ENCODE data around the gene TIRAP. TPM values are rescaled to one million over a fixed set of nuclear protein-coding genes. Genes with fewer than 3 reads are reported as not detected.
"Not testable (repeated sequence)": the region's sequence is repeated elsewhere in the genome, so short reads cannot be mapped to it uniquely, and the experiment has no call there.

The TIRAP gene, protein sequence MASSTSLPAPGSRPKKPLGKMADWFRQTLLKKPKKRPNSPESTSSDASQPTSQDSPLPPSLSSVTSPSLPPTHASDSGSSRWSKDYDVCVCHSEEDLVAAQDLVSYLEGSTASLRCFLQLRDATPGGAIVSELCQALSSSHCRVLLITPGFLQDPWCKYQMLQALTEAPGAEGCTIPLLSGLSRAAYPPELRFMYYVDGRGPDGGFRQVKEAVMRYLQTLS
- 7.2 TPM for total RNA-seq
- long read RNA-seq, partial matches to known transcripts: 4 of 7 reads
- long read RNA-seq, other reads (novel, unspliced or antisense): 2 of 7 reads

DNA sequence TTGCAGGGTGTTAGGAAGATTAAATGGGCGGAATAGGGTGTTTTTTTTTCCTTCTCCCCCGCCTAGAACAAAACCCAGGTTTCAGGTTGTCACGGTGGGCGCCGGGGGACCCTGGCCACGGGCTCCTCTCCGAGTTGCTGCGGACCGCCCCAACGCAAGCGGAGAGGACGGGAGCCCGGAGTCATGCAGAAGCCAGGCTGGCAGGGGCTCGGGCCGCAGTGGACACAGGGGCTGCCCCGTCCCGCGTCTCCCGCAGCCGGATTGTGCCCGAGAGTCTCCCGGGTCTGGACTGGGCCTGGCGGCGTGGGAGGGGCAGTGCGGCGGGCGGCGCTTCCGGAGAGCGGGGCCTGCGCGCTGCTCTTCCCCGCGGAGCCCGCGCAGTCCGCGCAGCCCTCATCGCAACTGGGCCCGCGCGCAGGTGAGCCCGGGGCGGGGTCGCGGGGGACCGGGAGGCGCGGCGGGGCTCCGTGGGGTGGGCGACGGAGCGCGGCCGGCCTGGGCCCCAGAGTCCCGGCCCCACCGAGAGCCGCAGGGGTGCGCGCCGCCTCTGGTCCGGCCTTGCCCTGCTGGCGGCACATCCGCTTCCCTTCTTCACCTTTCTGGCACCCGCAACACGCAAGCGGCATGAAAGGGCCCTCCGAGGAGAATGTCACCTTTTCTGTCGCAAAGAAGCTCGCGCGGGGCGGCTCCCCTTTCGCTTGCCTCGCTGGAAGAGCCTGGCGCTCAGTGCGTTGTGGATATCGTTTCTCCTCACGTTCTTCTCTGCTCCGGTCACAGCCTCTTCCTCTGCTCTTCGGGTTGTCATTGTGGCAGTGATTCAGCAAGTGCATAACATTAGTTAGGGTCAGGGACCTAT lies at the start of gene TIRAP:
Gene TIRAP (plus strand): TSS at position 358 of the 856 bp plus-strand sequence. CDS start 7,802 bp downstream, outside the sequence.
- intact Hi-C loops (cut with DNase I): no loop called here
- DNase-seq: peak; percentile 86
- peak; percentile 96 for ATAC-seq (ENCODE audit: poor library complexity)

DNA sequence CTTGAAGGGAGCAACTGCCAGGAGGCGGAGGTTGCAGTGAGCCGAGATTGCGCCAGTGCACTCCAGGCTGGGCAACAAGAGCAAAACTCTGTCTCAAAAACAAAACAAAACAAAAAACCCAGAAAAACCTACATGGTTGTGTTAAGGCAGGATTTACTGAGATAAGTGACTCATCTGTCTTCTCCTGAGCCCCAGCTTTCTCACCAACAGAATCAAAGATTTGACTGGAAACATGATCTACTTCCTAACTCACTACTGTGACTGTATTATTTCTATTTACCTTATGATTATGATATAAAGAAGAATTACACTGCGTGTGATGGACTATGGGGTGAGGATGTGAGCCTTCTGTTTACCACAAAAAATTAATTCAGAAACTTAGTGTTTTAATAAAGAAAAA lies 49.5 kb upstream of the TIRAP start:
- intact Hi-C loops (cut with DNase I): no loop called here
- no peak for ATAC-seq (ENCODE audit: poor library complexity)
- no peak for DNase-seq

DNA sequence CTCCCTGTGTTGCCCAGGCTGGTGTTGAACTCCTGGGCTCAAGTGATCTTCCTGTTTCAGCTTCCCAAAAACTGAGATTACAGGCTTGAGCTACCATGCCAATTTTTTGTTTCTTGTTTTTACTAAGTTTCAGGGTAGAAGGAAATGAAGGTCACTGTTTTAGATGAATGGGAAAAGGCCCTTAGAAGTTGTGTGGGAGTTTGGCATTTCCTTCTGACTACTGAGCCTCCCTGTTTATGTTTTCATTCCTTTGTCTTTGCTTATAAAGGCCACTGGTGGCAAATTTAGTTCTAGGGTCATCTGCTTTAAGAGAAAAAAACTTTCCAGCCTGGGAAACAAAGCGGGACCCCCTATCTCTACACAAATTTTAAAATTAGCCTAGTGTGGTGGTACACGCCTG lies 36.3 kb upstream of the TIRAP start:
- ATAC-seq (ENCODE audit: poor library complexity) (no peak), DNase-seq (no peak)
- intact Hi-C loops (cut with DNase I): no loop called here

GRCh38 chr11:126253265-126253664 lies 29.6 kb upstream of the TIRAP start:
- DNase-seq: no peak
- intact Hi-C loops (cut with DNase I): no loop called here
- ATAC-seq (ENCODE audit: poor library complexity): no peak

DNA sequence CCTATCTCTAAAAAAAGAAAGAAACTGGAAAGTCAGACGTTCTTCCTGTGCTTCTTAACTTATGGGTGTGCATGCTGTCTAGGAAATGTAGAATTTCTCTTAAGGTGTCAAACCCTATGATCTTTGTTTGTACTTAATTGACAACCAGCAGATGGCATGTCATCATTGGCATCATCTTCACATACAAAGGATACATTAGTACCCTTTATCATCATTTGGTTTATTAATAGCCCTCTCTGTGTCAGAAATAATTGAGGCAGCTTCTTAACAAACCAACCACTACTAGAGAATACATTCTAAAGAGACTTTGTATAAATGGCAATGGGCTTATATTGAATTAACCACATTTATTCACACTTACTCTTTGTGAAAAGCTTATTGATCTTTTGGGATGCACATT lies 28.1 kb upstream of the TIRAP start:
- ATAC-seq (ENCODE audit: poor library complexity) (no peak), DNase-seq (no peak)
- intact Hi-C loops (cut with DNase I): no loop called here

DNA sequence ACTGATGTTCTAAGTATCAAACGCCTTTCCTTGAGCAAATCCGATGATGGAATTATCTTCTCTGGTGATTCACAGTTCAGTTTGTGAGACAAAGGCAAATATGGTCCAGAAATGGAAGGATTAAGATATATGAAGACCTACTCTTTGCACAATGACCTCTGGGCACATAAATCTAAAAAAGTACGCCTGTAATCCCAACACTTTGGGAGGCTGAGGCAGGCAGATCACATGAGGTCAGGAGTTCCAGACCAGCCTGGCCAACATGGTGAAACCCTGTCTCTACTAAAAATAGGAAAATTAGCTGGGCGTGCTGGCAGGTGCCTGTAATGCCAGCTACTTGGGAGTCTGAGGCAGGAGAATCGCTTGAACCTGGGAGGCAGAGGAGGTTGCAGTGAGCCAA lies 27.4 kb upstream of the TIRAP start:
- intact Hi-C loops (cut with DNase I); DNase-seq; ATAC-seq (ENCODE audit: poor library complexity): not testable (repeated sequence)

DNA sequence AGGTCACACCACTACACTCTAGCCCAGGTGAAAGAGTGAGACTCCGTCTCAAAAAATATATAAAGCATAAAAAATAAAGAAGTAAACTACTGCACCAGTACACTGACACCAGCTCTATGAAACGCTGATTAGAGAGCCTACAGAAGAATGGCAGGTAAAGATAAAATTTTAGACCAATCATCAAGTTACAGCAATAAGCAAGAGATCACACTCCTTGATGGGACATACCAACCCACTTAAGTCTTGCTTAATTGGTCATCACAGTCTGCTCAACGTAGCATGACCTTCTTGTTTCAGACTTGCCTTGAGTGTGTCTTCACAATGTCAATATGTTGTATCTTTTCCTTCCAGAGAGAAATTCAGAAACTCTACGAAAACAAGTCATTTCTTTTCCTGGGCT lies 26.7 kb upstream of the TIRAP start:
- ATAC-seq (ENCODE audit: poor library complexity) (no peak), DNase-seq (no peak)
- intact Hi-C loops (cut with DNase I): no loop called here

DNA sequence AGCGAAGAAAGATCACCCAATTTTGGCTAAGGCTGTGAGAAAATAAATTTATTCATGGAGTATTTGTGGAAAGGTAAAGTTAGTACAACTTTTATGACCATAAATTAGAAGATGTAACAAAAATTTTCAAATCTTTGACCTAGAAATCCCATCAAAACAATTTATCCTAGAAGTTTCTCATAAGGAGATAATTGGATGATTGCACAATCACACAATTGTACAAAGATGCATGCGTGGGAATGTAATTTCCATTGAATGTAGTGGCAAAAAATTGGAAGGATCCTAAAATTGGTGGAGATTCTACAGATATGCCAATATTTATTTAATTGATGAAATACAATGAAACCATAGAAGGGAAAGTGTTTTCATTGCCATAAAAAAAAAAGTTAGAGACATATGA lies 25.7 kb upstream of the TIRAP start:
- DNase-seq (no peak), ATAC-seq (ENCODE audit: poor library complexity) (no peak)
- intact Hi-C loops (cut with DNase I): no loop called here

DNA sequence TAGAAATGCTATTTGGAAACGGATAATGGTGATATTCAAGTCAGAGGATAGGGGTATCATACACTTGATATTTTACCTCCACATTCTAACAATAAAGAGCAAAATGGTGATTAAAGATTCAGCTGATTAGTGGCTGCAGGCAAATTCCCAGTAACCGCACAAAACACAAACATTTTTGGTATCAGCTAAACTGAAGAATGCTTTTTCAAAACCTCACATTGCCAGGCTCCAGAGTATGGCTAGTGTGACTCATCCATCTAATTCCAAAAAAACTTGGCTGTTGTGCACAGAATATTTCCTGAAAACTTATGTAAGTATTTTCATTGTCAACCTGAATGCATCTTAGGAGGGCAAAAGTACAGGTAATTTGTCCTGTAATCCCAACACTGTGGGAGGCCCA lies 25.1 kb upstream of the TIRAP start:
- no peak for ATAC-seq (ENCODE audit: poor library complexity)
- no peak for DNase-seq
- intact Hi-C loops (cut with DNase I): no loop called here

GRCh38 chr11:126262216-126262615 lies 20.7 kb upstream of the TIRAP start:
- ATAC-seq (ENCODE audit: poor library complexity): no peak
- intact Hi-C loops (cut with DNase I): no loop called here
- DNase-seq: no peak

DNA sequence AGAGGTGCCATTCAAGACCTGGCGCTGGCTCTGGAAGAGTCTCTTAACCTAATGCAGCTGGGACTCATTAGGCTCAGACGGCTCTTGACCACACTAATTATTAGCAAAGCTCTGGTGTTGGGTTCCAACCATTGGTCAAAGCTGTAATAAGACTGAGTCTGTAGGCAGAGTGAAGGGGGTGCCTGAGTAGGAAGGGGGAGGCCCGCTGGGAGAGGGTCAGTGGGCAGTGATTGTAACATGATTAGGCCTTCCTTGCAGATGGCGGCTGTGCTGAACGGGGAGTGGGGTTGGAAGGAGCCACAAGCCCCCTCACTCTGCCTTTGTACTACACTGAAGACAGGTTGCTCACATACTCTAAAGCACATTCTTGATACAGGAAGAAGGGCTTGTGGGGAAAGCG lies 19.4 kb upstream of the TIRAP start:
- intact Hi-C loops (cut with DNase I): no loop called here
- DNase-seq (no peak), ATAC-seq (ENCODE audit: poor library complexity) (no peak)

GRCh38 chr11:126265811-126266210 lies 17.1 kb upstream of the TIRAP start:
- ATAC-seq (ENCODE audit: poor library complexity) (no peak), DNase-seq (no peak)
- intact Hi-C loops (cut with DNase I): loop anchor here (5.0 kb wide), 1 partner anchor 54 kb away; the partner anchor contains the start of genes FAM118B and RPUSD4

GRCh38 chr11:126267650-126268049 lies 15.2 kb upstream of the TIRAP start:
- DNase-seq (no peak), ATAC-seq (ENCODE audit: poor library complexity) (no peak)
- intact Hi-C loops (cut with DNase I): loop anchor here (5.0 kb wide), 1 partner anchor 55 kb away; the partner anchor contains the start of genes FAM118B and RPUSD4

DNA sequence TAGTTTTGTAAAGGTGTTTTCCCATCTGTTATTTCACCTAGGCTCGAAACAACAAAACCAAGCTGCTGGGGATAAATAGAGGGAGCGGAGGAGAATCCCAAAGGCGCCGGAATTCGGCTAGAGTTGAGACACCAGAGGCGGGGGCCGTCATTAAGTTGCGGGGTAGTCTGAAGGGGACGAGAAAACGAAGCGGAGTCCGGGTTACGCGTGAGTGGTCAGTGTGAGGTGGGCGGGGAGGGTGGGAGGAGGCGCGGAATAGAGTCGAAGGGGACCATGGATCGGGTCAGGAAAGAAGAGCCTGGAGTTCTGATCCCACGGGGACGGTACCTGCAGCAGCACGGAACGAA lies 14.6 kb upstream of the TIRAP start:
- intact Hi-C loops (cut with DNase I): loop anchor here (5.0 kb wide), 1 partner anchor 56 kb away; the partner anchor contains the start of genes FAM118B and RPUSD4

GRCh38 chr11:126268708-126269579 lies 13.9 kb upstream of the TIRAP start, which contains the start of the genes FOXRED1 and SRPRA:
Gene FOXRED1 (plus strand): TSS chr11:126269154. CDS start chr11:126269207, 53 bp downstream.
Gene SRPRA (minus strand): TSS chr11:126268895. CDS start chr11:126268804, 91 bp downstream.
- intact Hi-C loops (cut with DNase I): loop anchor here (5.0 kb wide), 1 partner anchor 57 kb away; the partner anchor contains the start of genes FAM118B and RPUSD4
- ATAC-seq (ENCODE audit: poor library complexity) (peak; percentile 100), DNase-seq (peak; percentile 100)

More for the DNA sequence above, 14.6 kb upstream of the TIRAP start:
- no peak for DNase-seq
- ATAC-seq (ENCODE audit: poor library complexity): peak; percentile 19

DNA sequence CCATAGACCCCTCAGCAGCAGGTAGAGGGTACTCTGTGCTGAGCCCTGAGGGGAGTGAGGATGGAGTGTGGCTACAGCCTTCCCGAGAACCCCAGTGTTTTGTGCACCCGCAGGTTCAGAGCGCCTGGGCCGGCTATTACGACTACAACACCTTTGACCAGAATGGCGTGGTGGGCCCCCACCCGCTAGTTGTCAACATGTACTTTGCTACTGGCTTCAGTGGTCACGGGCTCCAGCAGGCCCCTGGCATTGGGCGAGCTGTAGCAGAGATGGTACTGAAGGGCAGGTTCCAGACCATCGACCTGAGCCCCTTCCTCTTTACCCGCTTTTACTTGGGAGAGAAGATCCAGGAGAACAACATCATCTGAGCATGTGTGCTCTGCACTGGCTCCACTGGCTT lies 5.6 kb upstream of the TIRAP start:
- intact Hi-C loops (cut with DNase I): no loop called here
- ATAC-seq (ENCODE audit: poor library complexity) (no peak), DNase-seq (no peak)

- DNase-seq: no peak
- ATAC-seq (ENCODE audit: poor library complexity): no peak
- intact Hi-C loops (cut with DNase I): no loop called here
Measured at GRCh38 chr11:126277780-126278179, 5.1 kb upstream of the TIRAP start.

GRCh38 chr11:126279191-126279590 lies 3.7 kb upstream of the TIRAP start:
- DNase-seq: no peak
- no peak for ATAC-seq (ENCODE audit: poor library complexity)
- intact Hi-C loops (cut with DNase I): no loop called here

- intact Hi-C loops (cut with DNase I): no loop called here
- DNase-seq: peak; percentile 49
- no peak for ATAC-seq (ENCODE audit: poor library complexity)
Measured at GRCh38 chr11:126280595-126280994, 2.3 kb upstream of the TIRAP start.

Data from Right ventricle myocardium superior (tissue), 1 donor.